ENCODE results near the gene CSPG5.

DNA sequence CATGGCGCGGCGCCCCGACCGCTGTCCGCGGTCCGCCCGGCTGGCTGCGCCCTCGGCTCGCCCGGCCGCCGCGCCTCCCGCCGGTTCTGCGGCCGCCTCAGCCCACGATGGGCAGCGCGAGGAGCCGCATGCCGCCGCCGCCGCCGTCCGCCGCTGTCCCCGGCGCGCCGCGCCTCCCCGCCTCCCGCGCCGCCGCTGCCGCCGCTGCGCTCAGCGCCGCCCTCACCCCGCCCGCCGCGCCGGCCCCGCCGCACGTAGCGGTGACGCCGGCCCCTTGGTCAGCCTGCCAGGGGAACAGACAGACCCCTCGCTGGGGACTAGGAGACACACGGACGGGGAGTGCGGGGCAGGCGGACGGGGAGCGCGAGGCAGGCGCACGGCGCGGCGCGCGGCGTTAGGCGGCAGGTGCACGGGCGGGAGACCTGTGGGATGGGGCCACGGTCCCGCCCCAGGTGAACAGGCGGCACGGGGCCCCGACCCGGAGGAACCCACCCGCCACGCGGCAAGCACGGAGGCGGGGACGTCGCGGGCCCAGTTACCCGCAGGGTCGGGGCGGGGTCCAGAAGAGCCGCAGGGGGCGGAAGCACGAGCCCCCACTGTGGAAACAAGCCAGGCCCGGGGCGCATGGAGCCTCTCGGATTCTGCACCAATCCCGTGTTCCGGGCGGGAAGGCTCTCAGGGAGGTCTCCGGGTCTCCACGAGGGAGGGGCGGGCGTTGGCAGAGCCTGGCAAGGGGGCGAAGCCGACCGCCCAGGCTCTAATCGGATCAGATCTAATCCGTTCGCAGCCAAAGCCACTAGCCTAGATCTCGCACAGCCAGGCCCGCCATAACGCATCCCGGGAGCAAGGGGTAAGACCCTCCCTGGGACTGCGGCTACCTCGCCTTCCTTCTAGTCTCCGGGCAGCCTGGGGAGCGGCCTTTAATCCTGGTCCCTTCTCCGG lies at the start of gene CSPG5:
- TF ChIP-seq, protein P1, sequence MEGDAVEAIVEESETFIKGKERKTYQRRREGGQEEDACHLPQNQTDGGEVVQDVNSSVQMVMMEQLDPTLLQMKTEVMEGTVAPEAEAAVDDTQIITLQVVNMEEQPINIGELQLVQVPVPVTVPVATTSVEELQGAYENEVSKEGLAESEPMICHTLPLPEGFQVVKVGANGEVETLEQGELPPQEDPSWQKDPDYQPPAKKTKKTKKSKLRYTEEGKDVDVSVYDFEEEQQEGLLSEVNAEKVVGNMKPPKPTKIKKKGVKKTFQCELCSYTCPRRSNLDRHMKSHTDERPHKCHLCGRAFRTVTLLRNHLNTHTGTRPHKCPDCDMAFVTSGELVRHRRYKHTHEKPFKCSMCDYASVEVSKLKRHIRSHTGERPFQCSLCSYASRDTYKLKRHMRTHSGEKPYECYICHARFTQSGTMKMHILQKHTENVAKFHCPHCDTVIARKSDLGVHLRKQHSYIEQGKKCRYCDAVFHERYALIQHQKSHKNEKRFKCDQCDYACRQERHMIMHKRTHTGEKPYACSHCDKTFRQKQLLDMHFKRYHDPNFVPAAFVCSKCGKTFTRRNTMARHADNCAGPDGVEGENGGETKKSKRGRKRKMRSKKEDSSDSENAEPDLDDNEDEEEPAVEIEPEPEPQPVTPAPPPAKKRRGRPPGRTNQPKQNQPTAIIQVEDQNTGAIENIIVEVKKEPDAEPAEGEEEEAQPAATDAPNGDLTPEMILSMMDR (IDR thresholded peaks at IDR 0.05), result no peak
- TF ChIP-seq EZH2 (IDR thresholded peaks at IDR 0.05; ENCODE audit: borderline replicate concordance, insufficient read depth, low read depth, low read length, poor library complexity, severe bottlenecking), result peak; percentile 76
